GM12891 (cell line): ENCODE results near the gene ITGA7.

Source experiments
- POLR2AphosphoS5 ChIP-seq: IDR thresholded peaks from 2 replicates; pipeline ENCODE4 v1.6.1; 2011; ENCODE audit warnings: low read depth, low read length, control low read depth
- SPI1 ChIP-seq: IDR thresholded peaks from 2 replicates; pipeline ENCODE4 v1.6.1; 2011; ENCODE audit warnings: low read depth, low read length, control low read depth

- TF ChIP-seq SPI1, result no peak
- TF ChIP-seq POLR2AphosphoS5, result no peak
Observed at GRCh38 chr12:55720071-55720564, 12.4 kb upstream of the ITGA7 start, which contains the start of gene RDH5.
